HG03354 (cell line): ENCODE measurements around the gene ARID1B.

Experiments used
- ATAC-seq: cut with Tn5 transposase; IDR thresholded peaks from one replicate; pipeline ENCODE4 v1.9.1; 2021; ENCODE audit warnings: mild to moderate bottlenecking; ENCODE audit not compliant: unreplicated experiment, poor library complexity, severe bottlenecking

ARID1B gene

GRCh38 chr6:156776840-156777576, at the start of gene ARID1B:
TSS of gene ARID1B (plus strand) at chr6:156777378. CDS start at chr6:156777681, 303 bp downstream.
- peak; percentile 63 for ATAC-seq

GRCh38 chr6:156727715-156728385, 49.3 kb upstream of the ARID1B start:
- ATAC-seq, result no peak

GRCh38 chr6:156729248-156729647, 47.9 kb upstream of the ARID1B start:
- ATAC-seq, result peak; percentile 89

GRCh38 chr6:156731396-156731795, 45.8 kb upstream of the ARID1B start:
- no peak for ATAC-seq

- no peak for ATAC-seq
Observed at GRCh38 chr6:156735751-156736150, 41.4 kb upstream of the ARID1B start.

- ATAC-seq, result no peak
Observed at GRCh38 chr6:156740604-156741003, 36.6 kb upstream of the ARID1B start.

- ATAC-seq, result peak; percentile 88
Observed at GRCh38 chr6:156741287-156742073, 35.7 kb upstream of the ARID1B start.

GRCh38 chr6:156747715-156748114, 29.5 kb upstream of the ARID1B start:
- no peak for ATAC-seq

- no peak for ATAC-seq
Observed at GRCh38 chr6:156748504-156748903, 28.7 kb upstream of the ARID1B start.

GRCh38 chr6:156752666-156753301, 24.4 kb upstream of the ARID1B start:
- ATAC-seq, result peak; percentile 62

- ATAC-seq, result no peak
Observed at GRCh38 chr6:156756630-156757610, 20.3 kb upstream of the ARID1B start.

- no peak for ATAC-seq
Observed at GRCh38 chr6:156757849-156758248, 19.3 kb upstream of the ARID1B start.

- no peak for ATAC-seq
Observed at GRCh38 chr6:156760377-156760776, 16.8 kb upstream of the ARID1B start.

- no peak for ATAC-seq
Observed at GRCh38 chr6:156762547-156762946, 14.6 kb upstream of the ARID1B start.

- no peak for ATAC-seq
Observed at GRCh38 chr6:156765117-156765516, 12.1 kb upstream of the ARID1B start.

- peak; percentile 95 for ATAC-seq
Observed at GRCh38 chr6:156767603-156768467, 9.3 kb upstream of the ARID1B start.

GRCh38 chr6:156771047-156771446, 6.1 kb upstream of the ARID1B start:
- ATAC-seq, result no peak

GRCh38 chr6:156771761-156772160, 5.4 kb upstream of the ARID1B start:
- no peak for ATAC-seq
